ENCODE results near the gene HOXC5. TPM values are rescaled to one million over a fixed set of nuclear protein-coding genes. Genes with fewer than 3 reads are reported as not detected.

The HOXC5 gene
- total RNA-seq, 1 donor, result 1.8 TPM

DNA sequence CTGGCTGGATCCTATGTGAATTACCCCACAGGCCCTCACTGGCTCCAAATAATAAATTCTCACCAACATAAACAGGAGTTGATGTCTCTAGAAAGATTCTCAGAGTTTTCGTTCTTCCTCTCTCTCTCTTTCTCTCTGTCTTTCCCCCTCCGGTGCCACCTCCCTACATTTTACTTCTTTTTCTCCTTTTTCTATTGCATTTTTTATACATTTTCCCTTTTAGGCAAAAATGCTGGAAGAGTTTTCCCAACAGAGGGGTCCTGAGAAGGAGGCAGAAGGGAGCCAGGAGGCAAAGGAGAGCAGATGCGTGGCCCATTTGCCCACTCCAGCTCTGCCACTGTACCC is 5.4 kb upstream of the HOXC5 start:
- TF ChIP-seq CTCF (IDR thresholded peaks at IDR 0.05; ENCODE audit: extremely low read depth, low read depth, low read length), result no peak
- Histone ChIP-seq H3K27me3 (ENCODE audit: insufficient read depth, low read length) (no peaks in the 10 kb centered on the region), H2AFZ (ENCODE audit: low read length) (no peak overlapping the region), H3K79me2 (ENCODE audit: insufficient read depth, low read length) (peaks cover 75% of the 10 kb centered on the region), H3K9me3 (ENCODE audit: low read depth, low read length) (no peaks in the 10 kb centered on the region), H3K4me3 (ENCODE audit: insufficient read depth, low read length) (no peak overlapping the region), H3K27ac (ENCODE audit: low read depth, low read length) (no peak overlapping the region), H4K20me1 (ENCODE audit: insufficient read depth, low read length) (peaks cover 37% of the 10 kb centered on the region), H3K4me2 (ENCODE audit: insufficient read depth, low read length) (no peak overlapping the region), H3K36me3 (ENCODE audit: insufficient read depth, low read length) (peaks cover 10% of the 10 kb centered on the region), H3K4me1 (ENCODE audit: insufficient read depth, low read length) (peaks cover 41% of the 10 kb centered on the region)
- DNase-seq (ENCODE audit: insufficient read length, low spot score, missing footprints), result no peak

DNA sequence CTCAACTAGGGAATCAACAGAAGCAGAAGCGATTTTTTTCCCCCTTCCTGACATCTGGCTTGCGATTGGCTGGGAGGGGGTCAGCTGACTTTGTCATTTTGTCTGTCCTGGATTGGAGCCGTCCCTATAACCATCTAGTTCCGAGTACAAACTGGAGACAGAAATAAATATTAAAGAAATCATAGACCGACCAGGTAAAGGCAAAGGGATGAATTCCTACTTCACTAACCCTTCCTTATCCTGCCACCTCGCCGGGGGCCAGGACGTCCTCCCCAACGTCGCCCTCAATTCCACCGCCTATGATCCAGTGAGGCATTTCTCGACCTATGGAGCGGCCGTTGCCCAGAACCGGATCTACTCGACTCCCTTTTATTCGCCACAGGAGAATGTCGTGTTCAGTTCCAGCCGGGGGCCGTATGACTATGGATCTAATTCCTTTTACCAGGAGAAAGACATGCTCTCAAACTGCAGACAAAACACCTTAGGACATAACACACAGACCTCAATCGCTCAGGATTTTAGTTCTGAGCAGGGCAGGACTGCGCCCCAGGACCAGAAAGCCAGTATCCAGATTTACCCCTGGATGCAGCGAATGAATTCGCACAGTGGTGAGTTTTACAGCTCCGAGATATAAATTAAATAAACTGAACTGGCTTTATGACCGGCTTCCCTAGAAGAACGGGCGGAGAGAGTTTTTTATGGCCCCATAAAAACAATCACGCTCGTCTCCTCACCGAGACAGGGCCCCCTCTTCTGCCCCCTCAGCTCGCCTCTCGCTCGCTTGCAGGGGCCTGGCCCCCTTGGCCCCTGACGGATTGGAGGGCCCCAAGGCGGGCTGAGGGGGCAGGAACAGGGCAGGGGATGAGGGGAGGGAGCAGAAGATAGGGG is 4.3 kb upstream of the HOXC5 start, which contains the start of gene HOXC6:
Gene HOXC6, plus strand, starts transcription at position 127 of the 888 bp plus-strand sequence. Its CDS starts 82 bp downstream, at position 209.
- Histone ChIP-seq H2AFZ (ENCODE audit: low read length) (peak within 1 kb of the TSS; percentile 1), H3K27me3 (ENCODE audit: insufficient read depth, low read length) (no peaks in the 10 kb centered on the region), H3K27ac (ENCODE audit: low read depth, low read length) (peak within 1 kb of the TSS; percentile 2)

GRCh38 chr12:54029529-54030441 is 3.1 kb upstream of the HOXC5 start:
- peaks cover 58% of the 10 kb centered on the region for H3K79me2 ChIP-seq (ENCODE audit: insufficient read depth, low read length)
- H3K27me3 ChIP-seq (ENCODE audit: insufficient read depth, low read length), result no peaks in the 10 kb centered on the region
- no peak overlapping the region for H3K4me2 ChIP-seq (ENCODE audit: insufficient read depth, low read length)
- H3K9me3 ChIP-seq (ENCODE audit: low read depth, low read length), result no peaks in the 10 kb centered on the region
- H2AFZ ChIP-seq (ENCODE audit: low read length), result no peak overlapping the region
- peaks cover 23% of the 10 kb centered on the region for H4K20me1 ChIP-seq (ENCODE audit: insufficient read depth, low read length)
- peaks cover 30% of the 10 kb centered on the region for H3K4me1 ChIP-seq (ENCODE audit: insufficient read depth, low read length)
- peaks cover 10% of the 10 kb centered on the region for H3K36me3 ChIP-seq (ENCODE audit: insufficient read depth, low read length)
- no peak for TF ChIP-seq CTCF (IDR thresholded peaks at IDR 0.05; ENCODE audit: extremely low read depth, low read depth, low read length)
- no peak for DNase-seq (ENCODE audit: insufficient read length, low spot score, missing footprints)
- H3K4me3 ChIP-seq (ENCODE audit: insufficient read depth, low read length), result no peak overlapping the region
- H3K27ac ChIP-seq (ENCODE audit: low read depth, low read length), result no peak overlapping the region

More for the DNA sequence above, 4.3 kb upstream of the HOXC5 start, which contains the start of gene HOXC6:
- H3K79me2 ChIP-seq (ENCODE audit: insufficient read depth, low read length), result peaks cover 64% of the 10 kb centered on the region
- TF ChIP-seq CTCF (IDR thresholded peaks at IDR 0.05; ENCODE audit: extremely low read depth, low read depth, low read length), result no peak
- peaks cover 32% of the 10 kb centered on the region for H4K20me1 ChIP-seq (ENCODE audit: insufficient read depth, low read length)
- H3K9me3 ChIP-seq (ENCODE audit: low read depth, low read length), result no peaks in the 10 kb centered on the region
- no peak for DNase-seq (ENCODE audit: insufficient read length, low spot score, missing footprints)
- H3K4me3 ChIP-seq (ENCODE audit: insufficient read depth, low read length), result peak within 1 kb of the TSS; percentile 54
- H3K36me3 ChIP-seq (ENCODE audit: insufficient read depth, low read length), result peaks cover 10% of the 10 kb centered on the region
- H3K4me2 ChIP-seq (ENCODE audit: insufficient read depth, low read length), result peak within 1 kb of the TSS; percentile 61
- peaks cover 42% of the 10 kb centered on the region for H3K4me1 ChIP-seq (ENCODE audit: insufficient read depth, low read length)

Measured in osteoblast (primary cell).